ENCODE data around the gene ORM2. TPM values are rescaled to one million over a fixed set of nuclear protein-coding genes. Genes with fewer than 3 reads are reported as not detected.
"Not testable (repeated sequence)": the region's sequence is repeated elsewhere in the genome, so short reads cannot be mapped to it uniquely, and the experiment has no call there.

The ORM2 gene
- polyA plus RNA-seq, 3 donors: 0.30 to 0.33 TPM; not detected in 1

- H3K27me3 ChIP-seq (ENCODE audit: control insufficient read depth in 2 of 2, insufficient read depth in 2 of 2, low read length in 2 of 2); DNase-seq; H3K4me3 Mint-ChIP-seq; H3K27ac ChIP-seq (ENCODE audit: low read depth in 1 of 2, low read length in 2 of 2); H3K4me3 ChIP-seq (replicated peaks in 1 of 3; ENCODE audit: low read depth in 2 of 3, low read length in 3 of 3); H3K9ac ChIP-seq (ENCODE audit: insufficient read depth, low read length, poor library complexity, severe bottlenecking); intact Hi-C loops (cut with micrococcal nuclease); H3K79me2 ChIP-seq (ENCODE audit: insufficient read depth, low read length); H3K27me3 Mint-ChIP-seq (ENCODE audit: low read depth in 3 of 3); H2AFZ ChIP-seq (ENCODE audit: insufficient read depth, low read depth, low read length, poor library complexity, severe bottlenecking); H3K27ac Mint-ChIP-seq; H3K4me2 ChIP-seq (replicated peaks; ENCODE audit: extremely low read depth, low read length, poor library complexity, severe bottlenecking); H3K4me1 Mint-ChIP-seq; H3K4me1 ChIP-seq (ENCODE audit: control insufficient read depth in 1 of 2, insufficient read depth in 2 of 2, low read length in 2 of 2): not testable (repeated sequence)
- no CpG with 5 or more reads among the region's 4 CpGs for WGBS (ENCODE audit: insufficient coverage)
- peaks cover 10 to 16% (median 12%) of the 10 kb centered on the region in 7 donors for H3K9me3 Mint-ChIP-seq
- H3K36me3 Mint-ChIP-seq: peaks cover 41 to 46% of the 10 kb centered on the region in 2 donors
- Histone ChIP-seq H3K36me3 (replicated peaks in 1 of 2; ENCODE audit: control insufficient read depth in 1 of 2, insufficient read depth in 2 of 2, low read length in 2 of 2) (peaks cover 45 to 46% of the 10 kb centered on the region in 2 donors), H4K20me1 (ENCODE audit: insufficient read depth, low read length) (peaks cover 47% of the 10 kb centered on the region), H3K9me3 (replicated peaks in 1 of 2; ENCODE audit: control insufficient read depth in 1 of 2, insufficient read depth in 1 of 2, low read length in 2 of 2) (peaks cover 11 to 13% of the 10 kb centered on the region in 2 donors)
These were observed 4.0 kb downstream of the ORM2 start for GRCh38 chr9:114333718-114334117.

- intact Hi-C loops (cut with micrococcal nuclease): no loop called here
These were observed 4.8 kb downstream of the ORM2 start for GRCh38 chr9:114334490-114334889.

More at GRCh38 chr9:114334490-114334889, 4.8 kb downstream of the ORM2 start:
- Mint-ChIP-seq H3K27ac (peak overlapping the region in 3 of 7 donors; percentile 4 to 42 (median 40)), H3K4me3 (no peak overlapping the region), H3K36me3 (peaks cover 48 to 53% of the 10 kb centered on the region in 2 donors), H3K4me1 (peaks cover 4% of the 10 kb centered on the region), H3K27me3 (ENCODE audit: low read depth in 3 of 3) (peaks cover 0 to 6% (median 3%) of the 10 kb centered on the region in 3 donors), H3K9me3 (peaks cover 10 to 16% (median 12%) of the 10 kb centered on the region in 7 donors)
- Histone ChIP-seq H3K4me1 (ENCODE audit: control insufficient read depth in 1 of 2, insufficient read depth in 2 of 2, low read length in 2 of 2) (no peaks in the 10 kb centered on the region), H3K79me2 (ENCODE audit: insufficient read depth, low read length) (peaks cover 4% of the 10 kb centered on the region), H3K36me3 (replicated peaks in 1 of 2; ENCODE audit: control insufficient read depth in 1 of 2, insufficient read depth in 2 of 2, low read length in 2 of 2) (peaks cover 52 to 53% of the 10 kb centered on the region in 2 donors), H3K4me3 (replicated peaks in 1 of 3; ENCODE audit: low read depth in 2 of 3, low read length in 3 of 3) (no peak overlapping the region), H3K9ac (ENCODE audit: insufficient read depth, low read length, poor library complexity, severe bottlenecking) (no peak overlapping the region), H4K20me1 (ENCODE audit: insufficient read depth, low read length) (peaks cover 55% of the 10 kb centered on the region), H2AFZ (ENCODE audit: insufficient read depth, low read depth, low read length, poor library complexity, severe bottlenecking) (no peak overlapping the region), H3K4me2 (replicated peaks; ENCODE audit: extremely low read depth, low read length, poor library complexity, severe bottlenecking) (no peak overlapping the region), H3K27ac (ENCODE audit: low read depth in 1 of 2, low read length in 2 of 2) (no peak overlapping the region), H3K27me3 (ENCODE audit: control insufficient read depth in 2 of 2, insufficient read depth in 2 of 2, low read length in 2 of 2) (no peaks in the 10 kb centered on the region), H3K9me3 (replicated peaks in 1 of 2; ENCODE audit: control insufficient read depth in 1 of 2, insufficient read depth in 1 of 2, low read length in 2 of 2) (peaks cover 11 to 13% of the 10 kb centered on the region in 2 donors)
- 96% methylated on average over 8 of the region's 9 CpGs for WGBS (ENCODE audit: insufficient coverage)
- TF ChIP-seq CTCF (IDR thresholded peaks at IDR 0.05): no peak
- no peak for DNase-seq

All from CD14-positive monocyte (primary cell).